Subcutaneous adipose tissue (tissue), 4 donors: Measurements from ENCODE around the gene PRSS8. TPM values are rescaled to one million over a fixed set of nuclear protein-coding genes. Genes with fewer than 3 reads are reported as not detected.

ENCODE experiments used
- CTCF ChIP-seq: fragments of 450-650 bp; IDR thresholded peaks from one replicate; pipeline ENCODE4 v1.5.1; 2016; ENCODE audit warnings: low read depth, mild to moderate bottlenecking, control low read depth, antibody characterized with exemption, moderate library complexity
- total RNA-seq, 4 donors: library from RNA; depleted of rRNA; stranded (reverse); fragments of >200 nt; gene quantifications; one replicate each; pipeline ENCODE4 v1.1.0, GENCODE V29; 2016

Gene PRSS8
- total RNA-seq, 4 donors from 2014 or later = 1.4 TPM; not detected in 3

GRCh38 chr16:31087971-31088370 lies 47.6 kb downstream of the PRSS8 start:
- no peak for TF ChIP-seq CTCF

DNA sequence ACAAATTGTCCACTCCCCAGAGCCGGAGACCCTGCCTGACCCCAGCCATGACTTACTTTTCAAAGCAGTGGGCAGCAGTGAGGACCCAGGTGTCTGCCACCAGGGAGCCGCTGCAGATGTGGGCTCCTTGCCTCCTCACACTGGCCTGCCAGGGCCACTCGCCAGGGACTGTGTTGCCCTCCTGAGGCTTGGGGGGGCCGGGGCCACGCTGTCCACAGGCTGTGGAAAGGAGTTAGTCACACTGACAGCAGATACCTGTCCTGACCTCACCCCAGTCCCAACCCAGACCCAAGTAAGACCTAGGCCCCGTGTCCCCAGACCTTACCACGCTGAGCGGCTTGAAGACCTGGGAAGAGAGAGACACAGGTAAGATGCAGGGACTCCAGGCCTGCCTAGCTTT lies 48.0 kb downstream of the PRSS8 start:
- no peak for TF ChIP-seq CTCF

DNA sequence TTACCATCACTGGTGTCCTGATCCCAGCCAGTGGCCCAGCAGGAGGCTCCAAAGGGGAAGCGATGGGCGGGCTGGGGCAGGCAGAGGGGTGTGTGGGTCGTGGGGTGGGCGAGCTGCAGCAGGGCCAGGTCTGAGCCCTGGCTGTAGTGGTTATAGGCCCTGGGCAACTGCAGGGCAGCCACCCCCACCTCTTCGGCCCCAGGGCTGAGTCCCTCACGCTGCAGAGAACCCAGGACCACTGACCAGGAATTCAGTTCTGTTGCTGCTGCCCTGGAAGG lies 49.0 kb downstream of the PRSS8 start:
- no peak for TF ChIP-seq CTCF

GRCh38 chr16:31085873-31086628 lies 49.5 kb downstream of the PRSS8 start:
- TF ChIP-seq CTCF = no peak

- TF ChIP-seq CTCF = no peak
Observed at GRCh38 chr16:31085411-31085810, 50.1 kb downstream of the PRSS8 start.

DNA sequence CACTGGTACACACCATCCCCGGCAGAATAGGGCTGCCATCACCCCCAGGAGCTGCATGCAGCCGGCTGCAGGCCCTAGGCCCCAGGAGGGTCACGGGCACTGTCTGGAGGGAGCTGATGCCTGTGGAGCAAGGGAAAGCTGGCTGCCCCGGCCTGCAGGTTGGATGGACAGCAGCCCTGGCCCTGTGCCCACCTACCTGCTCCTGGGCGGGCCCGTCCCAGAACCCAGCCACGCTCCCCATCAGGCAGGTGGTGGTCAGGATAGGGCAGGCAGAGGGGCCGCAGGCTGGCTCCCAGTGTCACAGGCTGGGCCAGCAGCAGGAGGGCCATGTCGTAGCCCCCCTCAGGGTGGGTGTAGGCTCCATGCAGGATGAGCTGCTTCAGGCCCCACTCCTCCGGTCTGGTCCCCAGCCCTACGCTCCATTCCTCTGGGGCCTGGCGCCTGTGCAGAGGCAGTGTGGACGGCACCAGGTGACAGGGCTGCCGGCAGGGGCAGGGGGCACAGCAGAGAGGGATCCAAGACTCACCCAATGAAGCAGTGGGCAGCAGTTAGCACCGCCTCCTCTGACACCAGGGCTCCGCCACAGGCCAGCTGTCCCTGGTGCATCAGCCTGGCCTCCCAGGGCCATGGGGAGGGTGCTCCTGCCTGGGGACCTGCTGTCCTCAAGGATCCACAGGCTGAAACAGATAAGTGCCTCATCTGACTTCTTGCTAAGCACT lies 50.8 kb downstream of the PRSS8 start:
- TF ChIP-seq CTCF = no peak

DNA sequence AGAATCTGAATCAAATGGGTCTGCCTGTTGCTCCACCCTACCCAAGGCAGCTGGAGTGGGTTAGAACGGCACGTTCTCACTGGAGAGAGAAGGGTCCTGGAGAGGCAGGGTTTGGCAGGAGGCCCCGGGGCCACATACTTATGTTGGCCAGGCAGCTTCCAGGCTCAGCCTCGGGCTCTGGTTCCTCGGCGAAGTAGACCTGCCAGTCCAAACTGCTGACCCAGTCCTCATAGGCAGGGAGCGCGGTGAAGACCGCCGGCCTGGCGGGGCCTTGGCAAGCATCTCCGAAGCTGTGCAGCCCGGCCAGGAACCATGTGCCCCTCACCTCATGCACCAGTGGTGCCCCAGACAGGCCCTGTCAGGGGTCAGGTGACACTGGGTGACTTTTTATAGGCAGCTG lies 51.5 kb downstream of the PRSS8 start:
- TF ChIP-seq CTCF = no peak
